Putamen (tissue), 1 donor: Measurements from ENCODE around the gene FBLN1.

Experiments used
- DNase-seq: peaks from one replicate; pipeline ENCODE4 v3.0.0-alpha.2; 2016; ENCODE audit warnings: low spot score

The FBLN1 gene

DNA sequence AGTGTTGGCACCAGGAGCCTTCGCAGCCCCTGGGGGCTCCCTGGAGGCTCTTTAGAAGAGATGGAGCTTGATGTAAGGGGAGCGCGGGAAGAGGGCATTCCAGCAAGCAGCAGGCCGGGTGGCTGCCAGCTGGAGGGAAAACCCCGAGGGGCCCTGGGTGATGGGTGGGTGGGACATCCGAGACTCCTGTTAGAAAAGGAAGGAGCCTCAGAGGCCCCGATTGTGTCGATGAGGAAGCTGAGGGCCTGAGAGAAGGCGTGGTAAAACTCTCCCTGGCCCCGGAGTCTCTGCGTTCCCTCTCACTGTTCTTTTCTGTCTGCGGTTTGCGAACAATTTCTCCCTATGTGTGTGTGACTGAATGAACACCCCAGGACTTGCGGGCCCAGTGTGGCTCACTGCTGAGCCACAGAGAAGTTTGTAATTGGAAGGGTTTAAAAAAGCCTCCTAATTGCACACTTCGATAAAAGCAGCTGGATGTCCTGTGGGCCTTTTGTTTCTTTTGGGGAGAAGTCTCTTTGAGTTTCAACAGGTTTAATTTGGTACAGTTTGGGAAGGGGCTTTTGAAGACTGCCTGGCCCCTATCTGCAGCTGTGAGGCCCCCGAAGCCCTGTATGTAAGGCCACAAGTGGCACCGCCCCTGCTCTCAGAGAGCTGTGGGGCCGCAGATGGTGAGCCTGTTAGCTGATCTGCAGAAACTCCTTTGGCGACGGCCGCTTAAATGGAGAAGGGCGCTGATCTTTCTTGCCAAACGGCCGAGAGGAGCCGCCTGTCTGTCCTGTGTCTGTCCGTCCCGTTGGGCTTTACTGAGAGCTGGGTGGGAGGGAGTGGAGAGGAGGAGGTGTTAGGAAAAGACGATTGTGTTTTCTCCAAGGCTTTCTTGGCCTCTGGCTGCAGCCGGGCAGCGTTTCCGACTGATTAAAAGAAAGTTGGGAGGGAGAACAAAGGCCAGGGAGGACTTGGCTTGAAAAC, 2.0 kb downstream of the FBLN1 start:
- DNase-seq, result no peak

DNA sequence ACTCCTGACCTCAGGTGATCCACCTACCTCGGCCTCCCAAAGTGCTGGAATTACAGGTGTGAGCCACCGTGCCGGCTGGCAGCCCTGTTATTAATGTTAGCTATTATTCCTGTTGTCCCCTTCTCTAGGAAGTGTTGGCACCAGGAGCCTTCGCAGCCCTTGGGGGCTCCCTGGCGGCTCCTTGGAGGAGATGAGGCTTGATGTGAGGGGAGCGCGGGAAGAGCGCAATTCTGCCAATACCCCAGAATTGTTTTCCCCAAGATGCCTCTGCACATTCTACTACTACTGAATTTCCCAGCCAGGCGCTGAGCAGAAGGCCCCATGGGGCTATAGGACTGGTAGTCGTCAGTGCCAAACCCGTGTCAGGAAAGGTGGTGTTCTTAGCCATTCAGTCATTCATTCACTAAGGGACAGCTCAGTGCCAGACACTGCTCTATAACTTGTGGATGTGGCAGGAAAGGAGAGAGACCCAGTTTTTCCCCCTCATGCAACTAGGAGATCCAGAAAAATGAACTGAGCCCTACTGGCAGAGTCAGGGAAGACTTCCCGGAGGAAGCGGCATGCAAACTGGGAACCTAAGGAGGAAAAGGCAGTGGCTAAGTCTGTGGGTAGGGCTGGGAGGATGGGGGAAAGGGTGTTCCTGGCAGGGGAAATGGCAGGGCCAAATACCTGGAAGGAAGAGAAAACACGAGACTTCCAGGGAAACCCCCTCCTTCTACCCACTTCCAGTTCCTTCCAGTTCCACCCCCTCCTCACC, 3.5 kb downstream of the FBLN1 start:
- no peak for DNase-seq

DNA sequence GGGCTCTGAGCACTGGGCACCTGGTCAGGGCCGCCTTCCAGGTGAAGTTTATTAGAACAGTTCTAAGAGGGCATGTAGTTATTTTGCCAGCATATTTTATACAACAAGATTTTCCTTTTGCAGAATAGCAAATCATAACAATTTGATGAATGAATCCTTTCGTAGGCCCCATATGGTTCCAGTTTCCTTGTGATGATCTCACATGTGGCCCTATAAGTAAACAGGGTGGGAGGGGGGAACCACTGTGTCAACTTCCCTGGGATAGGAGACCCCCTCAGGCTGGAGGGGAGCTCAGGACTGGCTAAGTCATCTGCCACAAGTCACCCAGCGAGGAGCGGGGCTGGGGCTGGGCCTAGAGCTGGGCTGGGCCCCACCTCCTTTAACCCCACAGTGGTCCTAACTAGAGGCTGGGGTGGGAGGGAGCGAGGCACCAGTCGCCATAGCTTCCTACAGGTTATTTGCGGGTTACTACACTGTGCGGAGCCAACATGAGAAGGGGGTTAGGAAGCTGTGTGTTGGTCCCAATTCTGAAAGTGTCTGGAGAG, 4.2 kb downstream of the FBLN1 start:
- DNase-seq, result no peak

DNA sequence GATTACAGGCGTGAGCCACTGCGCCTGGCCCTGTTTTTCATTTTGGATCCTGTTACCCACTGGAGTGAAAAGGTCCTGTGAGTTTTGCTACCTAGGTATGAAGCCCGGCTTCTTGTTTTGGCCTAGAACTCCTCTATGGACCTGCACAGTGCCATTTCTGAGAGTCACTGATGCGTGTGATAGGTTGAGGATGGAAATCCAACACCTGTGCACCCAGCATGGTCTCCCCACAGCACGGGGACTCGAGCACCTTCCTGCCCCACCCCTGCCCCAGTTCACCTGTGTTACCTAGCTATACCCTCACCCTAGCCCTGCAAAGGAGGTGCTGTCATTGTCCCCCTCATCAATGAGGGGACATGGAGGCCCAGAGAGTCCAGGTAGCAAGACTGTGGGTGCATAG, 5.1 kb downstream of the FBLN1 start:
- no peak for DNase-seq

DNA sequence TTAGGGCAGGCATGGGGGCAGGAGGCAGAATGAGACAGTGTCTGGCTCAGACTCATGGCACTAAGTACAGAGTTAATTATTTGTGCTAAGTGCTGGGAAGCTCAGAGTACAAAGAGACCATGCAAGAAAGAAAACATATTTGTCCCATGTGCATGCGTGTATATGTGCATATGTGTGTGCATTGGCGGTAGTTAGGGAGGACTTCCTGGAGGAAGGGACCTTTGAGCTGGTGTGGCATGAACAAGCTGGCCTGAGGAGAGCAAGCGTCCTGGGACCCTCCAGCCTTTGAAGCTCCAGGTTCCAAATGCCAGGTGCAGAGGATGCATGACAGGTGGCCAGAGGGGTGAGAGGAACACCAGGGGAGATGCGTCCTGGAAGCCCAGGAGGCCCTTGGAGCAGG, 6.1 kb downstream of the FBLN1 start:
- no peak for DNase-seq

DNA sequence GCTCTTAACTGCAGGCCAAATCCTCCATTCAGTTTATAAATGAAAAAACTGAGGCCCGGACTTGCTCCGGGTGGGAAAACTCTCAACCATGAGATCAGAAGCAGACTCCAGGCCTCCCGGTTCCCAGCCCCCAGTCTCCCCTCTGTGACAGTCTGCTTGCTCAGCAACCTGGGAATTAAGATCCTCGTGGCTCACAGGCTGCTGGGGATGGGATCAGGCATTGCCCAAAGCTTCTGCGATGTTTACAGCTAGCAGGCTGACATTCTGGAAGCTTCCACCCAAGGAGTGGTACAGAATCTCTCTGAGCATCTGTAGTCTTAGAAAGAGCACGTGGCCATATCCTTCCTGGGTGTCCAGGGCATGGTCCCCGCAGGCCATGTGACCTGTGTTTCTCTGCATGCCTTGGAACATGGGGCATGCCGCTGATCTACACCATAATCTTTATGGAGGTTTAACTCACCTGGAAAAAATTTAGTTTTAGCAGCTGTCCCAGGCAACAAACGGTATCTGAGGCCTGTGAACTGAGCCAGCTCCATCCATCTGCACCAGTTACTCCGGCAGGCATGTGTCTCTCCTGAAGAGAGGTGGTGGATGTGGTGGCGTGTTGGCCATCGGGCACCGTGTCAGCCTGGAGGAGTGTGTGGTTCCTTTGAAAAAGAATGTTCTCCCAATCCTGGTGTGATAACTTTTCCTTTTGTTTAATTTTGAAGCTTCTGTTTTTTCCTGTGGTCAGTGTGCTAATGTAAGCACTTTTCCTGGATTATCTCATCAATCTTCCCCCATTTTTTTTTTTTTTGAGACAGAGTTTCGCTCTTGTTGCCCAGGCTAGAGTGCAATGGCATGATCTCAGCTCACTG, 7.9 kb downstream of the FBLN1 start:
- no peak for DNase-seq

DNA sequence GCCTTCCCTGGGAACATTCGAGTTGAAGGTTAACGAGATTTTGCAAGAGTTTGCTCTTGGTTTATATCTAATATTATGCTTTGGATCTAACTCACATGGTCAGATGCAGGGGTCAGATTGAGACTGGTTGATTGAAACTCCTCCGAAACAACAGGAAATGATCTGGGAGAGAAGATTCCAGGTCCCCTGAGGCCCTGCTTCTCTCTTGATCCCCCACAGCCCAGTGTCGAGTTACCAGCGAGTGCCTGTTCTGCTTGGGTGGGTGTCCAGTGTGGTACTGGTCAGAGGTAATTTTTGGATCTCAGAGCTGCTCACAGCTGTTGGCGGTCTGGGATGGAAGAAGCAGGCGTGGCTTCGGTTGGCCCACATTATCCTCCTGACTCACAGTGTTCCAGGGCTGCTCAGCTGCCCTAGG, 9.2 kb downstream of the FBLN1 start:
- no peak for DNase-seq

DNA sequence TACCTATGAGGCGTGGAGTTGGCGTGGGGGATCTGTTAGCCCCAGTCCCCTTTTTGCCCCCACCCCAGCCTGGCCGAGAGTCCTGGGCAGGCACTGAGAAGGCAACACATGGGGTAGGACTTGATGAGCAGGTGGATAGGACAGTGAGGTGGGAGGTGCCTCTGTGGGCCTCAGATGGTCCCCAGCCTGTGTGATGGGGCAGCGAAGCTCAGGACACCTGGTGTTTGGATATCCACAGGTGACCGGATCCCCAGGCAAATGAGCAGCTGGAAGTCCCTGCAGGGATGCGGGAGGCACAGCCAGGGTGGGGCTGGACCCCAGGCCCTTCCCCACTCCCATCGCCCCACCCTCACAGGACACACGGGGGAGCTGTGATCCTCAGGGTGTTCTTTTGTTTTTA, 9.7 kb downstream of the FBLN1 start:
- DNase-seq, result no peak

DNA sequence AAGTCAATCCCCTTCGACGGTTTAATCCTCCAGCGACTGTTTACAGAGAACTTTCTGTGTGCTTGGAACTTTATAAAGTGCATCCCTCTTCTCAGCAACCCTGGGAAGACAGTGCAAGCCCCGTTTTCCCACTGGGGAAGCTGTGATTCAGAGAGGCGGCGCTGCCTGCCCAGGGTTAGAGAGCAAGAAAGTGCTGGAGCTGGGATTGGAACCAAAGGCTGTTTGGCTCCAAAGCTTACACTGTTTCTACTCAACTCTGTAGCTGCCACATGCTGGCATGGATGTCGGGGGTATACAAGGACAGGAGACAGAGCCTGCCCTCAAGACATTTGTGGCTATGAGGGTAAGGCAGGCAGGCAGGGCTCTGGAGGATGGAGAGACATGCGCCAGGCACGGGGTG, 13.0 kb downstream of the FBLN1 start:
- no peak for DNase-seq

DNA sequence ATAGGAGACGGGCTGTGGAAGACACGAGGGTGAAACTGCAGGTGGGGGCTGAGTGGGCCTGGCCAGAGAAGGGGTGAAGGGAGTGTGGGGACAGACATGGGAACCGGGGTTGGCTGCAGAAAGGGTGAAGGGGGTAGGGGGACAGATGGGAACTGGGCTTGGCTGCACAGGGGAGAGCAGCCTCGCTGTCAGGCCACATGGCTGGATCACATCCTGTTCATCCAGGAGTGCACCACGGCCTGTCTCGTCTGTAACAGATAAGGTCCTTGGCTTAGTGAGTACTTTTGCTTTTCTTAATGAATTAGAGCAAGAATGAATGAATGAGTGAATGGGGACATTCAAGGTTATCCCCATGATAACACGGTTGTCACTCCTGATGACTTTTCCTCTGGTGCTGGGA, 13.5 kb downstream of the FBLN1 start:
- DNase-seq, result no peak

DNA sequence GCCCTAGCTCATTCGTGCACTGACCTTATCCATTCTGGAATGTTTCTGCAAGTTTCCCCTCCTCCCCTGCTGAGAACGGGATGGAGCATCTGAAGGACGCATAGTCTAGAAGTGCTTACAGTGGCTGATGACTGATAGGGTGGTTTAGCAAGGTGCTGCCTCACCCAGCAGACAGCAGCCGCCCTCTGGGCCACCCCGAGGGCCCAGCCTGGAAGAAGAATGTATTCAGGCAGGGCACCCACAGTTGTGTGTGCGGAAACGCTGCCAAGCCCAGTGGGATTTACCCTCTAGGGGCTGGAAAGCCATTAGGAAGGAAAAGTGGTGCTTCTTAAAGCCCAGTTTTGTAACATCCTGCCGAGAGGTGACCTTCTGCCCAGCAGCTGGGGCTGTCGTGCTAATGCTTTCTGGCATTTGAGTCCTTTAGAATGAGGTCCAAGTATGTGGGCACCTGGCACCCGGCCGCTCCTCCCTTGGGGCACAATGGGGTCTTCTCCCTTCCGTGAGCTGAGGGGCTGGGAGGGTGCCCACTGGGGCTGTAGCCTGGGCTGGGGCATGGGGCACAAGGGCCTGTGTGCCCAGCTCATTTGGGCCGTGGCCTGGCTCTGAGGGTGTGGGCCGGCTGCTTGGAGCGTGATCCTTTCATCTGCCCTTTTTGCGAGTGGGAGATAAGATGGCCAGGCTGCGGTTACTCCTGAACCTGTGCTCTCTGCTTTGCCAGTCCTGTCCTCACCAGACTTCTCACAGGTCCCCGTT, 14.4 kb downstream of the FBLN1 start:
- DNase-seq, result no peak

DNA sequence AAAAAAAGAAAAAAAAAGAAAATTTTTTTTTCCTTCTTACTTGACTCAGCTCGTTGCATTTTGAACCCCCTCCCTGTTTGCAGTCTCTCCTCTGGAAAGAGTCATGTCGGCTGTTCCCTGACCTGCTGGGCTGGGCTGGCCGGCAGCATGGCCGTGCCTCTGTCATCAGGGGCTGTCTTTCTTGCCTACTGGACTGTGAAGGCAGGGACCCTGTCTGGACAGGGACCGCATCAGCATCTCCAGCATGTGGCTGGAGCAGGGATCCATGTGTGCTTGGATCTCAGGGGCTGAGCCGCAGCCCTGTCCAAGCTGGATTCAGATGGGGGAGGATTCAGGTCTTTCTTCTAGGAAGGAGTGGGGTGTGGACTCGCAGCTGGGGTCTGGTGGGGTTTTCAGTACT, 15.5 kb downstream of the FBLN1 start:
- DNase-seq, result no peak

DNA sequence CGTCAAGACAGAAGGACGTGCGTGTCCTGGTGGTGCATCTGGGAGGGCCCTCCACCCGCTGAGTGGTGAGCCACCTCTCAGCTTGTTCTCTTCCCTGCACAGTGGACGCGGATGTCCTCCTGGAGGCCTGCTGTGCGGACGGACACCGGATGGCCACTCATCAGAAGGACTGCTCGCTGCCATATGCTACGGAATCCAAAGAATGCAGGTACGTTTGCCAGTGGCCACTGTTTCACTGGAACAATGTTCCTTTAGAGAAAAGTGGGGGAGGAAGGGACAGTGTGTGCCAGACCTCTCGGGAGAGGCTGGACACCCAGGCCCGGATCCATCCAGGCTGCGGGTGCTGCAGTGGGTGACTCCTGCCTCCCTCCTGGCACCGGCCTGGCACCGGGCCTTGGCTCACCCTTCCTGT, 15.9 kb downstream of the FBLN1 start:
- no peak for DNase-seq

DNA sequence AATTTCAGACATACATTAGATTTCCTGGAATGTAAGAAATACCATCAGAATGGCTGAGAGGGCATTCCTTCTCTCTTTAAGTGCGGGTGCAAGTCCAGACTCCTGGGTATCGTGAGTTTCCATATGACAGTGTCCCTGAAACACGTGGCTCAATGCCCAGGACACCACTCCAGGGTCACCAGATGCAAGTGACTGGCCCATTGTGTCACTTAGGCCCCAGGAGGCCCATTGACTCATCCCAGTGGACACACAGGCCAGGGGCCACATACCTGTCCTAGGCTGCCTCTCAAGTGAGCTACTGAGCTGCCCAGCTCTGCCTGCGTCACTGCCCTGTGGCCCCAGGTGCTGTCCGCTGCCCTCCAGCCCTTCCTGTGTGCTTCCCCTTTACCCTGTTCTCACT, 18.5 kb downstream of the FBLN1 start:
- no peak for DNase-seq

DNA sequence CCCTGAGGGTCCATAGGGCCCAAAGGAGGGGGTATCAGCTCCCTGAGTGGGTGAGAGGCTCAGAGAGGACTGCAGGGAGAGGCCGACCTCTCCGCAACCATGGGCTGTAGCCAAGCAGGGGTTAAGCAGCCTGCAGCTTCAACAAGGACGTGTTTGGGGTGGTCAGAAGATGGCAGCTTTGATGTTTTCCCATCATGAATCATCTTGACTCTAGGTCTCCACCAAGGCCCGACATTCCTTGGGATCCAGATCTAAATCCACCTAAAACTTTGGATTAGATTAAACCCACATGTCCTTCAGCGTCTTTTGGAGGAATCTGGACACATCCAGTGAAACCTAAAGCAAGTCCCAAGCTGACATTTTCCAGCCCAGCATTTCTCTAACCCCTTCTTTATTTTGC, 19.8 kb downstream of the FBLN1 start:
- DNase-seq, result no peak

DNA sequence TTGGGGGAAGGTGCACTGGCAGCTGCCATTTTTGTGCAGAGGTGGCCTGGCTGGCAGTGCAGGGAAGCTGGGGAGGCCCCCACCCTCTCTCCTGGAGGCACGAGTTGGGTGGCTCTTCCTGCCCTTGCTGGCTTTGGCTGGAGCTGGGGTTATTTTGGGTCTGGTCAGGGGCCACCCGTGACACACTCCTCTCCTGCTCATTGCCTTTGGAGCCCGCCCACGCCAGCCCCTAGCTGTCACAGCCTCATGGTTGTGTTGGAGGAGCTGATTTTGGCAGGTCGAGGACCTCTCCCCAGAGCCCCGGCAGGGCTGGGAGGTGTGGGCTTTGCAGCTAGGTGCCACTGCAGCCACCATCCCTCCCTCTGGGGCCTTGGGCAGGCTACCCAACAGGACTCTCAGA, 21.5 kb downstream of the FBLN1 start:
- DNase-seq, result no peak

DNA sequence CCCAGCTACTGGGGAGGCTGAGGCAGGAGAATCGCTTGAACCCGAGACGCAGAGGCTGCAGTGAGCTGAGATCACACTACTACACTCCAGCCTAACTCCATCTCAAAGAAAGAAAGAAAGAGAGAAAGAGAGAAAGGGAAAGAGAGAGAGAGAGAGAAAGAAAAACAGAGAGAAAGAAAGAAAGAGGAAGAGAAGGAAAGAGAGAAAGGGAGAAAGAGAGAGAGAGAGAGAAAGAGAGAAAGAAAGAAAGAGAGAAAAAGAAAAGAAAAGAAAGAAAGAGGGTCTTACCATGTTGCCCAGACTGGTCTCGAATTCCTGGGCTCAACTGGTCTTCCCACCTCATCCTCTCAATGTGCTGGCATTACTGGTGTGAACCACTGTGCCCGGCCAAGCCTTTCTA, 22.3 kb downstream of the FBLN1 start:
- DNase-seq, result no peak

DNA sequence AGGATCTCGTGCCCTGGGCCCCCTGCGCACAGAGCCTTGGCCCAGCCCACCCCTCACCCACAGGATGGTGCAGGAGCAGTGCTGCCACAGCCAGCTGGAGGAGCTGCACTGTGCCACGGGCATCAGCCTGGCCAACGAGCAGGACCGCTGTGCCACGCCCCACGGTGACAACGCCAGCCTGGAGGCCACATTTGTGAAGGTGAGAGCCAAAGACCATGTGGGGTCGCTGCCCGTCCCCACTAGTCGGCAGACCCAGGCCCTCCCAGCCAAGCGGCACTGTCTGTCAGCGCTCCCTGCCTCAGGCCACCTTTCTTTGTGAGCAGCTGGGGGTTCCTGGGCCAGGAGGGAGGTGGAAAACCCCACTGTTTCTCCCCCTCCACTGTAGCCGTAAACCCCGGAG, 22.8 kb downstream of the FBLN1 start:
- DNase-seq, result no peak

DNA sequence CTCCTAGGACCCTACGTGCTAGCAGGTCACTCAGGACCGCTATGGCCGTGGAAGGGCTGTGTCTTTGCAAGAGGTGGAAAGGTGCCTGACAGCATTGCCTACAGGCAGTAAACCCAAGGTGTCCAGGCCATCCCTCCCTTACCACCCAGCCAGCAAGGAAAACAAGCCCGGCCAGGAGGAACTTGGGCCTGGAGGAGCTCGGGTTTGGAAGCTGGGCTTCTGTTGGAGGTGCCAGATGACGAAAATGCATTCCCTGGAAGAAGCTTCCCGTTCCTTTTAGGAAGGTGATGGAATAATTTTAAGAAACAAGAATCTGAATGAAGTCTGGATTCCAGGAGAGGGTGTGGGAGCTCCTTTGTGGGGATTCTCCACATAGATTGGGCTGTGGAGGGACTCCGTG, 23.6 kb downstream of the FBLN1 start:
- DNase-seq, result no peak

DNA sequence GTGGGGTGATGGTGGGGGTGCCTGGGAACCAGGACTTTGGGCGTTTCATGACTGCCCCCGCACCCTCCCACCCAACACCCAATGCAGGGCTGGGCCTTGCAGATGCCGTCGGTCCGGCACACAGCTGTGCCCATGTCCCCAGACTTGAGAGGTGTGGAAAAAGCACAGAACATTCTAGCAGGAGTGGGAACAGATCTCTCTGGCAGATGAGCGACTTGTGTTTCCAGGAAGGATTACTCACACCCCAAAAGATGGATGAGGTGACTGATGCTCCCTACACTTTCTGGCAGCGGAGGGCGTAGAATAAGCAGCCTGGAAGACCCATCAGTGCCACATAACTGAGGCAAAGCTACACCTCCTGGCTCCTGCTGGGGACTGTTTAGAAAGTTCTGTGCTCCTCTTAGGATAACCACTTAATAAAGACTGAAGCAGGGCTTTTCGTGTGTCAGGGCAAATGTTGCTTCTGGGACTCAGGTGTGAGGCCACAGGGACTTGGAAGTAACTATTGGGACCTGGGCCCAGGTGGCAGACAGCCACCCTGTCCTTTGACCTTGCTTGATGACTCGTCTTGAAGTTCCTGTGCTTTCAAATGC, 24.2 kb downstream of the FBLN1 start:
- no peak for DNase-seq

DNA sequence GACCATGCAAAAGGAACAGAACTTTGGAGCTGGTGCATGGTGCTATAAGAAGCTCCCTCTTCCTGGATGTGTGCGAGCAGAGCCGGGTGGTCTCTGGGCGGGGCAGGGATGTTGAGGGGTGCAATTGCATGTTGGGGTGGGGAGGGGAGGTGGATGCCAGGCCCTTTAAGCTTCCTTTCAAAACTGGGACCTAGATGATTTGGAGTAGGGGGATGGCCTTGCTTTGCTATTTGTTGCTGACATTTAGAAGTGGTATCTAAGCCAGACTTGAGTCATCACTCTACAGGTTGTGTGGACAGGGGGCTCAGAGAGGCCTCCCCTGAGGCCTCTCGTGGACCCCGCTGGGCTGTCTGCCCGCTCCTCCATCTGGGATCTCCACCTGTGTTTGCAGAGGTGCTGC, 24.8 kb downstream of the FBLN1 start:
- no peak for DNase-seq
